Colonic mucosa (tissue), 4 donors: ENCODE results near the gene KRT2. TPM values are rescaled to one million over a fixed set of nuclear protein-coding genes. Genes with fewer than 3 reads are reported as not detected.

Source experiments
- DNase-seq: peaks from one replicate; pipeline ENCODE4 v3.0.0-alpha.2; 2020
- H3K27ac ChIP-seq: fragments of 200-600 bp; one replicate; pipeline ENCODE4 v1.8.0; 2021
- H3K27me3 ChIP-seq: fragments of 200-600 bp; one replicate; pipeline ENCODE4 v1.8.0; 2021
- H3K36me3 ChIP-seq: fragments of 200-600 bp; one replicate; pipeline ENCODE4 v1.8.0; 2021
- H3K4me1 ChIP-seq: fragments of 200-600 bp; one replicate; pipeline ENCODE4 v1.8.0; 2021; ENCODE audit warnings: mild to moderate bottlenecking
- H3K4me3 ChIP-seq: fragments of 200-600 bp; one replicate; pipeline ENCODE4 v1.8.0; 2021
- H3K9ac ChIP-seq, 2 donors: one replicate each; pipeline ENCODE4 v1.7.0; 2013; ENCODE audit warnings: control low read depth in 2 of 2, low read depth in 2 of 2, low read length in 2 of 2
- H3K9me3 ChIP-seq: fragments of 200-600 bp; one replicate; pipeline ENCODE4 v1.8.0; 2021
- intact Hi-C: fragments of 100-400 bp; cut with DNase I; formaldehyde crosslinking; loops from one replicate; pipeline ENCODE4 v1.14.1; 2022
- total RNA-seq, 2 donors: library from RNA; stranded (reverse); fragmentation: NEBNext Ultra II Directional in 1 of 2; extraction: Animal tissue kit (Norgen Biotek cat#: 25700) in 1 of 2; gene quantifications; one replicate each; pipeline ENCODE4 v1.2.1, GENCODE V29; 2021
- TF ChIP-seq, protein P1 (sequence below): fragments of 200-600 bp; IDR thresholded peaks from one replicate; pipeline ENCODE4 v1.8.0; 2022; ENCODE audit warnings: antibody characterized with exemption, mild to moderate bottlenecking
- donor health status: healthy.
- donor health status: DM: no; HTN: no; CAD: no.
- donor health status: DM: no; HTN: no; CAD: no.

KRT2 gene
- not detected for total RNA-seq

GRCh38 chr12:52651726-52652261 lies at the start of gene KRT2:
KRT2 (minus strand) TSS chr12:52652211; CDS start chr12:52652142, 69 bp downstream.
- TF ChIP-seq, protein P1, sequence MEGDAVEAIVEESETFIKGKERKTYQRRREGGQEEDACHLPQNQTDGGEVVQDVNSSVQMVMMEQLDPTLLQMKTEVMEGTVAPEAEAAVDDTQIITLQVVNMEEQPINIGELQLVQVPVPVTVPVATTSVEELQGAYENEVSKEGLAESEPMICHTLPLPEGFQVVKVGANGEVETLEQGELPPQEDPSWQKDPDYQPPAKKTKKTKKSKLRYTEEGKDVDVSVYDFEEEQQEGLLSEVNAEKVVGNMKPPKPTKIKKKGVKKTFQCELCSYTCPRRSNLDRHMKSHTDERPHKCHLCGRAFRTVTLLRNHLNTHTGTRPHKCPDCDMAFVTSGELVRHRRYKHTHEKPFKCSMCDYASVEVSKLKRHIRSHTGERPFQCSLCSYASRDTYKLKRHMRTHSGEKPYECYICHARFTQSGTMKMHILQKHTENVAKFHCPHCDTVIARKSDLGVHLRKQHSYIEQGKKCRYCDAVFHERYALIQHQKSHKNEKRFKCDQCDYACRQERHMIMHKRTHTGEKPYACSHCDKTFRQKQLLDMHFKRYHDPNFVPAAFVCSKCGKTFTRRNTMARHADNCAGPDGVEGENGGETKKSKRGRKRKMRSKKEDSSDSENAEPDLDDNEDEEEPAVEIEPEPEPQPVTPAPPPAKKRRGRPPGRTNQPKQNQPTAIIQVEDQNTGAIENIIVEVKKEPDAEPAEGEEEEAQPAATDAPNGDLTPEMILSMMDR: no peak
- intact Hi-C loops: no loop called here

DNA sequence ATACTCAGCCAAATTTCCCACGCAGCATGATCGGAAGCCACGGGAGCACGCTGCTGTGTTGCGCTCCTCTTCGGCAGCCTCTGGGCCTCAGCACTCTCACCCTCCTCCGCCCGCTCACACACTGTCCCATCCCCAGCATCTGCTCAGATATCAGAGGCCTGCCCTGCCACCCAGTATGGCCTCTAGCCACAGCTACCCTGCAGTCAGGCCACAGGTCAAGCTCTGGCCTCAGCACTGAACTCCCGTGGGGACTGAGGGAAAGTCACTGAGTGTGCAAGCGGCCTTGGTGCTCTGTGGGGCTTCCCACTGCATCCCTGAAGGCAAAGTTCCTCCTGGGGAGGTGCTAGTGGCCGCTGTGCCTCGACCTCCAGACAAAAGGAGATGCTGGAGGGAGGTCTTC lies 49.3 kb upstream of the KRT2 start:
- TF ChIP-seq, protein P1: no peak
- intact Hi-C loops: no loop called here
- DNase-seq: no peak
- Histone ChIP-seq H3K9ac (no peak overlapping the region), H3K4me1 (no peaks in the 10 kb centered on the region), H3K27me3 (no peaks in the 10 kb centered on the region), H3K27ac (no peak overlapping the region), H3K4me3 (no peak overlapping the region), H3K36me3 (no peaks in the 10 kb centered on the region), H3K9me3 (no peaks in the 10 kb centered on the region)

More at GRCh38 chr12:52651726-52652261, at the start of gene KRT2:
- H3K36me3 ChIP-seq: no peaks in the 10 kb centered on the region
- peak within 1 kb of the TSS; percentile 45 for H3K27ac ChIP-seq
- peaks cover 4% of the 10 kb centered on the region for H3K4me1 ChIP-seq
- no peak within 1 kb of the TSS for H3K4me3 ChIP-seq
- no peak for DNase-seq
- H3K9ac ChIP-seq: no peak within 1 kb of the TSS
- no peaks in the 10 kb centered on the region for H3K27me3 ChIP-seq
- H3K9me3 ChIP-seq: no peaks in the 10 kb centered on the region

GRCh38 chr12:52699960-52700359 lies 47.9 kb upstream of the KRT2 start:
- DNase-seq: no peak
- Histone ChIP-seq H3K27ac (no peak overlapping the region), H3K27me3 (no peaks in the 10 kb centered on the region), H3K9ac (no peak overlapping the region), H3K4me1 (no peaks in the 10 kb centered on the region), H3K9me3 (no peaks in the 10 kb centered on the region), H3K36me3 (no peaks in the 10 kb centered on the region), H3K4me3 (no peak overlapping the region)
- TF ChIP-seq, protein P1: no peak
- intact Hi-C loops: no loop called here

DNA sequence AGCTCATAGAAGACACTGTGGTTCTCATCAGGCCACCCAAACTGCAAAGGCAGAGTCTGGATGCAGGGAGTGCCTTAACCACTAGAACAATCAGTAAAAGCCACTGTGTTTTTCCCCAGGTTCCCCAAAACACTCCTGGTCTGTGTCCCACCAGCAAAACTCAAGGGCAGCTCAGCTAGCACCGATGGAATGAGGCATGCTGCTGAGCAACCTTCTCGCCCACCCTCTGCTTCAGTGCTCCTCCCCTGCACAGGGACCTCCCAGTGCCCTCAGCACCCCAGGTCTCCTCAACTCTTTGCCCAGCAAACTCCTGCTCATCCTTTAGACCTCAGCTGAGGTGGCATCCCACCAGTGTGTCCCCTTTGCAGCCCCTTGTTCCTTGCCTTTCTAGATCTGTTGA lies 47.4 kb upstream of the KRT2 start:
- H3K9me3 ChIP-seq: no peaks in the 10 kb centered on the region
- no peak overlapping the region for H3K9ac ChIP-seq
- no peak overlapping the region for H3K27ac ChIP-seq
- TF ChIP-seq, protein P1: no peak
- no peak overlapping the region for H3K4me3 ChIP-seq
- H3K36me3 ChIP-seq: no peaks in the 10 kb centered on the region
- intact Hi-C loops: no loop called here
- no peaks in the 10 kb centered on the region for H3K4me1 ChIP-seq
- no peaks in the 10 kb centered on the region for H3K27me3 ChIP-seq
- DNase-seq: no peak

DNA sequence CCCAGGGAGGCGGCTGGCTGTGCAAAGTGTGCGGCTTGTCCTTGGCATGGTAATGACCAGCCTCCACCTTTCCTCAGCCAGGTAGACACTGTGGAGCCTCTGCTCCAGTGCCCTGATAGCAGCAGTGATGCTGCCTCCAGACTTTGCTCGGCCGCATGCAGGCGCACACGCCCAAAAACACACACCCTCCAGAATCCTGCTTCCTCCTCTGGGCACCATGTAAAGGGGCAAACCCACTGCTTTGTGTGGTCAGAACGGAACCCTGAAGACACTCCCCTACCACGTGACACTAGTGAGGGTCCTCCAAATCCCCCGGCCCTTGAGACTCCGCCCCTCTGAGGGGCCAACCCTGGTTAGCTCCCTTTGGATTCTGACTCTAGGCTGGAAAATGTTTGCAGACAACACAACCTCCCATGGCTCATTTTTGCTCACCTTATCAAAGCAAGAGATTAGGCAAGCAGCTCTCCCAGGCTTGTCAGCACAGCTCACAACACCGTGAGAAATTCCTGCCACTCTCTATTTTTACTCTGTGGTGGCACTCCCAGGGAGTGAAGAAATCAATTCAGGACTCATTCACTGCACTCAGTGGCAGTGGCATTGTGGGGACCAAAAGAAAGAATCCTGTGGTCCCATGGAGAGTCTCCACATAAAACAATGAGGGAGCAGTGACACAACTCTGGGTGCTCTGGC lies 46.8 kb upstream of the KRT2 start:
- Histone ChIP-seq H3K27ac (no peak overlapping the region), H3K27me3 (no peaks in the 10 kb centered on the region), H3K4me1 (no peaks in the 10 kb centered on the region), H3K9me3 (no peaks in the 10 kb centered on the region), H3K4me3 (no peak overlapping the region), H3K9ac (no peak overlapping the region), H3K36me3 (no peaks in the 10 kb centered on the region)
- intact Hi-C loops: no loop called here
- TF ChIP-seq, protein P1: no peak
- no peak for DNase-seq
